PC-3 (cell line): Measurements from ENCODE around the gene MYH14.

Source experiments
- CTCF ChIP-seq: fragments of 300-600 bp; sonication (generic); conservative IDR thresholded peaks from 2 replicates; pipeline ENCODE4 v1.5.1; 2017; ENCODE audit warnings: antibody characterized with exemption, low read depth, mild to moderate bottlenecking, low read length
- EZH2 ChIP-seq: fragments of 300-600 bp; sonication (generic); IDR thresholded peaks from one replicate; pipeline ENCODE4 v1.6.1; 2017; ENCODE audit warnings: antibody characterized with exemption, mild to moderate bottlenecking, low read length; ENCODE audit not compliant: unreplicated experiment

DNA sequence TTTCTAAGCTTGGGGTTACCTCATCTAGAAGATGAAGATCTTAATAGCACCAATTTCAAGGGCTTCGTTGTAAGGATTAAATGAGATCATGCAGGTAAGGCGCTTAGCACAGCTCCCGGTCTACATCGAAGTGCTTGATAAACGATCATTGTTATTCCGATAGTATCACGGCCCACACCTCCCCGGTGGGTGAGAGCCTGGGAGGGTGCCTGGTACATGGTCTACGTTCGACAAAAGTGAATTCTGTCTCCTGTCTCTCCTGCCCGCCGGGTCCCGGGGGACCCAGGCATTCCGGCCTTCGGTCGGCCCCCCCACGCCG lies 501 bp upstream of the MYH14 start:
- no peak for TF ChIP-seq CTCF
- TF ChIP-seq EZH2: no peak
